ENCODE measurements around the gene INTS11. TPM values are rescaled to one million over a fixed set of nuclear protein-coding genes. Genes with fewer than 3 reads are reported as not detected.

Gene INTS11
- total and polyA plus RNA-seq, 2 of the 8 experiments (the other 6 are each of a cell fraction or from before 2014, with no cell fraction given), result 113 to 243 TPM

DNA sequence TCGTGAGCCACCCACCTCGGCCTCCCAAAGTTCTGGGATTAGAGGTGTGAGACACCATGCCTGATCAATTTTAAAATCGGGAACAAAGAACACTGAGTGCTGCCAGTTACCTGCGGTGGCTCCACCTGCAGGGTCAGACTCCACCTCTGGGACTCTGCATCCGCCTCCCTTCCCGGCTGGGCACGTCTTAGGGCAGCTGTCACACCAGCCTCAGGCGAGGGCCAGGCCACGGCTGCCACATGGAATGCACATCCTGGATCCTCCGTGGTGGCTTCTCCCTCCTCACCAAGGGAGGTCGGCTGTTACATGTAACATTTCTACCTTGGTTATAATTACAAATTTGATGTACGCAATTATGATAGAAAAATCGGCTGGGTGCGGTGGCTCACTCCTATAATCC is 39.8 kb upstream of the INTS11 start:
- Histone ChIP-seq H3K23me2 (ENCODE audit: low read depth, low read length) (peaks cover 17% of the 10 kb centered on the region), H3K4ac (replicated peaks; ENCODE audit: insufficient read length, low read depth, low read length) (no peak overlapping the region), H4K91ac (replicated peaks; ENCODE audit: insufficient read length, low read length) (no peak overlapping the region), H2AFZ (ENCODE audit: low read length) (no peak overlapping the region), H3K9ac (replicated peaks in 1 of 4; ENCODE audit: extremely low read depth in 1 of 4, low read depth in 3 of 4, low read length in 3 of 4) (no peak overlapping the region), H3K56ac (replicated peaks; ENCODE audit: insufficient read length, low read depth, low read length) (no peak overlapping the region), H3K4me3 (ENCODE audit: extremely low read depth in 1 of 4, insufficient read depth in 2 of 4, low read depth in 3 of 4, low read length in 4 of 4) (no peak overlapping the region), H2BK20ac (ENCODE audit: low read length) (no peak overlapping the region), H2BK5ac (ENCODE audit: low read depth, low read length) (no peak overlapping the region), H3K18ac (ENCODE audit: extremely low read depth, low read length) (no peak overlapping the region), H3K36me3 (ENCODE audit: control insufficient read depth in 2 of 4, insufficient read depth in 4 of 4, low read length in 3 of 4) (no peaks in the 10 kb centered on the region; a peak in 1 of 8 replicates), H2AK5ac (ENCODE audit: low read depth, low read length) (no peak overlapping the region), H2BK120ac (replicated peaks; ENCODE audit: low read depth, low read length) (no peak overlapping the region), H3K9me3 (ENCODE audit: insufficient read depth in 2 of 2, low read depth in 1 of 2, low read length in 1 of 2) (peaks cover 12 to 18% of the 10 kb centered on the region in 2 experiments; a peak in 3 of 4 replicates), H2BK15ac (ENCODE audit: low read length) (no peak overlapping the region), H4K5ac (ENCODE audit: insufficient read length, low read depth, low read length) (no peak overlapping the region), H4K20me1 (replicated peaks in 1 of 2; ENCODE audit: control insufficient read depth in 1 of 2, insufficient read depth in 2 of 2, low read length in 2 of 2) (peaks cover 0 to 9% of the 10 kb centered on the region in 2 experiments), H3K79me1 (ENCODE audit: low read depth, low read length) (no peaks in the 10 kb centered on the region), H3K14ac (ENCODE audit: insufficient read length) (no peak overlapping the region), H4K8ac (ENCODE audit: extremely low read depth, insufficient read depth, low read length) (no peak overlapping the region), H3K4me1 (replicated peaks in 1 of 4; ENCODE audit: control insufficient read depth in 3 of 4, insufficient read depth in 4 of 4, low read length in 3 of 4) (peaks cover 0 to 9% (median 3%) of the 10 kb centered on the region in 4 experiments; a peak in 4 of 7 replicates), H3K4me2 (ENCODE audit: insufficient read depth in 1 of 2, low read depth in 2 of 2, low read length in 2 of 2) (no peak overlapping the region), H2BK12ac (ENCODE audit: low read depth, low read length) (no peak overlapping the region), H3K23ac (ENCODE audit: insufficient read length) (no peak overlapping the region), H3K79me2 (ENCODE audit: control insufficient read depth in 1 of 2, insufficient read depth in 2 of 2, low read length in 2 of 2) (no peaks in the 10 kb centered on the region), H3K27me3 (replicated peaks in 1 of 4; ENCODE audit: control insufficient read depth in 3 of 4, extremely low read depth in 1 of 4, insufficient read depth in 3 of 4, low read length in 3 of 4) (no peaks in the 10 kb centered on the region; a peak in 4 of 7 replicates), H3K27ac (ENCODE audit: low read depth, low read length) (no peak overlapping the region)
- POLR2A ChIA-PET (ENCODE audit: partially characterized antibody), result interaction anchor here (2.2 kb wide), 1 partner anchor 30 kb away, joined by 4 read pairs; no protein-coding TSS in a partner anchor
- no peak for FAIRE-seq
- no peak for TF ChIP-seq CHD1 (IDR thresholded peaks at IDR 0.05; ENCODE audit: low read depth, low read length)
- no peak for TF ChIP-seq SAP30 (IDR thresholded peaks at IDR 0.05; ENCODE audit: insufficient read depth, insufficient replicate concordance, low read length)
- TF ChIP-seq CEBPB (IDR thresholded peaks at IDR 0.05; ENCODE audit: low read depth, low read length), result no peak
- no peak for TF ChIP-seq RAD21 (IDR thresholded peaks at IDR 0.05 in 1 of 2, conservative IDR thresholded peaks at IDR 0.05 in 1 of 2; ENCODE audit: low read depth in 2 of 2, low read length in 2 of 2)
- TF ChIP-seq TAF7 (optimal IDR thresholded peaks at IDR 0.05; ENCODE audit: borderline replicate concordance, low read depth, low read length), result no peak
- TF ChIP-seq RBBP5 (IDR thresholded peaks at IDR 0.05; ENCODE audit: borderline replicate concordance, low read depth, low read length), result no peak
- WGBS, 2 experiments (ENCODE audit: extremely low coverage in 1 of 2, insufficient coverage in 1 of 2, insufficient read length in 1 of 2, insufficient replicate concordance in 2 of 2, low coverage in 1 of 2, low lambda C conversion rate in 2 of 2, missing lambda C conversion rate in 1 of 2), result 80% methylated on average over 14 of the region's 14 CpGs; no CpG with 5 or more reads in 1 of the 2 experiments
- DNase-seq (ENCODE audit: low read depth in 1 of 2, low spot score in 2 of 2), result no peak
- CTCF ChIA-PET (ENCODE audit: partially characterized antibody), result interaction anchor here (0.7 kb wide), 1 partner anchor 25 kb away, joined by 3 read pairs; no protein-coding TSS in a partner anchor

Measured in H1 (cell line).